H1 (cell line): ENCODE data around the gene HSPA1B. TPM values are rescaled to one million over a fixed set of nuclear protein-coding genes. Genes with fewer than 3 reads are reported as not detected.

Source experiments
- RNF2 ChIP-seq: fragments of 200-900, 300-1000 bp; sonication (generic); IDR thresholded peaks from 2 replicates; pipeline ENCODE4 v1.7.1; 2016; ENCODE audit warnings: borderline replicate concordance, low read depth, mild to moderate bottlenecking, antibody characterized with exemption, low read length; ENCODE audit not compliant: poor library complexity, severe bottlenecking; ENCODE audit errors: missing control alignments
- ZNF274 ChIP-seq: IDR thresholded peaks from 2 replicates; pipeline ENCODE4 v1.7.0; 2012; ENCODE audit warnings: low read length, borderline replicate concordance; ENCODE audit errors: extremely low read depth
- polyA plus RNA-seq, 7 experiments: library from polyadenylated mRNA; depleted of rRNA in 3 of 7; stranded (reverse) in 5 of 7; unstranded in 2 of 7; fragments of >200 nt in 5 of 7; fragments of 200-250 nt in 2 of 7; gene quantifications; 1 replicate in 5 of 7; 2 replicates in 1 of 7; 4 replicates in 1 of 7; pipeline versions ENCODE4 v1.2.1 to v1.2.3, GENCODE V29; 2011 to 2013; ENCODE audit warnings: missing spikeins in 2 of 7, mixed read lengths in 2 of 7
- total RNA-seq: library from RNA; stranded (reverse); fragmentation: NEBNext Ultra II Directional; extraction: Animal tissue kit (Norgen Biotek cat#: 25700); gene quantifications from 2 replicates; pipeline ENCODE4 v1.2.1, GENCODE V29; 2021

Gene HSPA1B
- total and polyA plus RNA-seq, 2 of the 8 experiments (the other 6 are each of a cell fraction or from before 2014, with no cell fraction given), result 36.6 to 76.6 TPM

GRCh38 chr6:31785475-31785874, 42.1 kb upstream of the HSPA1B start (continued):
- TF ChIP-seq RNF2 (no peak), ZNF274 (no peak)
- TF ChIP-seq, all 59 proteins: peak for 0
